ENCODE data around the gene ARSK. TPM values are rescaled to one million over a fixed set of nuclear protein-coding genes. Genes with fewer than 3 reads are reported as not detected.

ARSK gene
- total and polyA plus RNA-seq, 2 of the 4 experiments (the other 2 are of a cell fraction): 15.1 to 22.0 TPM

DNA sequence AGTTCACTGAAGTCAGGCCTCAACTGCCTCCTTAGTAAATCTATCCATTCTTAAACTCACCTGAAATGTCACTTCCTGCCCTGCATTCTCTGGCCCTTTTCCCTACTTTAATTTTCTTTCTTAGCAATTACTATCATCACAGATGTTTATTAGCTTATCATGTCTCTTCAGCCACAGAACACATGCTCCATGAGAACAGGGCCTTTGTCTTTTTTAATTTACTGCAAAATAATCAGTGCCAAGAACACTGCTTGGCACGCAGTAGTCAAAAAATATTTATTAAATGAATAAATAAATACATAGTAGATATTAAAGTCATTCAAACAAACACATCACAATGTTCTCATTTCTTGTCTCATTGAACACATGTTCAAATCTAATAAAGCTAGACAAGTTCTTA lies 46.4 kb upstream of the ARSK start (continued):
- TF ChIP-seq, protein P1, sequence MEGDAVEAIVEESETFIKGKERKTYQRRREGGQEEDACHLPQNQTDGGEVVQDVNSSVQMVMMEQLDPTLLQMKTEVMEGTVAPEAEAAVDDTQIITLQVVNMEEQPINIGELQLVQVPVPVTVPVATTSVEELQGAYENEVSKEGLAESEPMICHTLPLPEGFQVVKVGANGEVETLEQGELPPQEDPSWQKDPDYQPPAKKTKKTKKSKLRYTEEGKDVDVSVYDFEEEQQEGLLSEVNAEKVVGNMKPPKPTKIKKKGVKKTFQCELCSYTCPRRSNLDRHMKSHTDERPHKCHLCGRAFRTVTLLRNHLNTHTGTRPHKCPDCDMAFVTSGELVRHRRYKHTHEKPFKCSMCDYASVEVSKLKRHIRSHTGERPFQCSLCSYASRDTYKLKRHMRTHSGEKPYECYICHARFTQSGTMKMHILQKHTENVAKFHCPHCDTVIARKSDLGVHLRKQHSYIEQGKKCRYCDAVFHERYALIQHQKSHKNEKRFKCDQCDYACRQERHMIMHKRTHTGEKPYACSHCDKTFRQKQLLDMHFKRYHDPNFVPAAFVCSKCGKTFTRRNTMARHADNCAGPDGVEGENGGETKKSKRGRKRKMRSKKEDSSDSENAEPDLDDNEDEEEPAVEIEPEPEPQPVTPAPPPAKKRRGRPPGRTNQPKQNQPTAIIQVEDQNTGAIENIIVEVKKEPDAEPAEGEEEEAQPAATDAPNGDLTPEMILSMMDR (conservative IDR thresholded peaks at IDR 0.05; ENCODE audit: low read depth, low read length): no peak
- no peak for TF ChIP-seq USF2 (IDR thresholded peaks at IDR 0.05; ENCODE audit: low read depth, low read length)
- no peak for TF ChIP-seq MXI1 (IDR thresholded peaks at IDR 0.05; ENCODE audit: borderline replicate concordance, low read depth, low read length)

- ATAC-seq (ENCODE audit: low read depth) (peak; percentile 50), DNase-seq (peak; percentile 11)
- Histone ChIP-seq H2BK120ac (ENCODE audit: low read depth, low read length) (no peak overlapping the region), H3K23ac (ENCODE audit: low read depth, low read length) (no peak overlapping the region), H2AK9ac (replicated peaks; ENCODE audit: low read depth, low read length, poor library complexity) (no peak overlapping the region), H4K20me1 (ENCODE audit: insufficient read depth, low read length) (no peaks in the 10 kb centered on the region; the same call in 1 of the 2 replicates), H3K4me2 (ENCODE audit: low read depth, low read length) (no peak overlapping the region), H4K8ac (ENCODE audit: low read depth in 2 of 2, low read length in 2 of 2) (no peak overlapping the region), H3K4me1 (ENCODE audit: control insufficient read depth, insufficient read depth, low read length) (peaks cover 7% of the 10 kb centered on the region), H3K9me3 (ENCODE audit: control insufficient read depth, insufficient read depth, low read length) (no peaks in the 10 kb centered on the region), H3K9me1 (ENCODE audit: insufficient read depth, low read length) (no peaks in the 10 kb centered on the region), H4K91ac (ENCODE audit: insufficient read depth, low read depth, low read length) (no peak overlapping the region), H2AFZ (replicated peaks; ENCODE audit: low read length, poor library complexity) (no peak overlapping the region), H2BK5ac (ENCODE audit: low read depth, low read length, poor library complexity, severe bottlenecking) (no peak overlapping the region), H3K4me3 (ENCODE audit: insufficient read depth, low read depth, low read length) (no peak overlapping the region), H3K14ac (replicated peaks; ENCODE audit: low read depth, low read length) (no peak overlapping the region), H2BK15ac (ENCODE audit: low read depth, low read length) (no peak overlapping the region), H4K5ac (ENCODE audit: low read depth, low read length) (no peak overlapping the region), H3K27me3 (ENCODE audit: control insufficient read depth, insufficient read depth, low read length) (no peaks in the 10 kb centered on the region), H3K27ac (ENCODE audit: insufficient read depth, low read length) (no peak overlapping the region), H3K36me3 (ENCODE audit: control insufficient read depth, insufficient read depth, low read length) (peaks cover 27% of the 10 kb centered on the region), H3K79me1 (ENCODE audit: low read depth in 1 of 2, low read length in 2 of 2) (peaks cover 4 to 8% of the 10 kb centered on the region in 2 experiments; a peak in 1 of 4 replicates), H2BK20ac (ENCODE audit: low read depth, low read length) (no peak overlapping the region), H3K4ac (ENCODE audit: low read depth, low read length) (no peak overlapping the region), H3K9ac (ENCODE audit: low read depth, low read length) (no peak overlapping the region), H3K56ac (ENCODE audit: extremely low read depth, insufficient read depth, low read length) (no peak overlapping the region), H2AK5ac (ENCODE audit: low read depth, low read length) (no peak overlapping the region), H3K18ac (ENCODE audit: low read depth, low read length) (no peak overlapping the region)
- in situ Hi-C loops (cut with MboI; ENCODE audit: low sequenced_read_pairs): no loop called here
- BruUV-seq (replicated peaks): no TSS peak
- ChIA-PET CTCF (no interaction called here), POLR2A (ENCODE audit: unreplicated experiment) (no interaction called here)
- no CpG with 5 or more reads among the region's 1 CpG for WGBS, 2 experiments (ENCODE audit: extremely low coverage in 2 of 2, insufficient read length in 1 of 2)
- intact Hi-C loops (cut with micrococcal nuclease): no loop called here
- dilution Hi-C loops (cut with HindIII; ENCODE audit: low sequenced_read_pairs, unreplicated experiment): no loop called here
- no peak for TF ChIP-seq POLR2A (IDR thresholded peaks at IDR 0.05; ENCODE audit: low read depth, low read length)
- TF ChIP-seq, protein P1 (conservative IDR thresholded peaks at IDR 0.05; ENCODE audit: low read depth, low read length): no peak
- TF ChIP-seq CHD1 (IDR thresholded peaks at IDR 0.05; ENCODE audit: low read depth, low read length): no peak
- TF ChIP-seq SMC3 (IDR thresholded peaks at IDR 0.05; ENCODE audit: low read depth, low read length): no peak
- TF ChIP-seq FOS (IDR thresholded peaks at IDR 0.05; ENCODE audit: low read depth, low read length): no peak
- TF ChIP-seq CEBPB (IDR thresholded peaks at IDR 0.05; ENCODE audit: low read depth, low read length): no peak
- no peak for TF ChIP-seq MAFK (IDR thresholded peaks at IDR 0.05; ENCODE audit: low read depth, low read length)
- no peak for TF ChIP-seq NFE2L2 (IDR thresholded peaks at IDR 0.05; ENCODE audit: low read depth, low read length)
- TF ChIP-seq USF2 (IDR thresholded peaks at IDR 0.05; ENCODE audit: low read depth, low read length): no peak
- TF ChIP-seq RCOR1 (IDR thresholded peaks at IDR 0.05; ENCODE audit: insufficient replicate concordance, low read length): no peak
These were observed 43.3 kb upstream of the ARSK start for GRCh38 chr5:95511606-95512005.
